Measurements from ENCODE around the gene AFF3.
"Not testable (repeated sequence)": the region's sequence is repeated elsewhere in the genome, so short reads cannot be mapped to it uniquely, and the experiment has no call there.

AFF3 gene, protein sequence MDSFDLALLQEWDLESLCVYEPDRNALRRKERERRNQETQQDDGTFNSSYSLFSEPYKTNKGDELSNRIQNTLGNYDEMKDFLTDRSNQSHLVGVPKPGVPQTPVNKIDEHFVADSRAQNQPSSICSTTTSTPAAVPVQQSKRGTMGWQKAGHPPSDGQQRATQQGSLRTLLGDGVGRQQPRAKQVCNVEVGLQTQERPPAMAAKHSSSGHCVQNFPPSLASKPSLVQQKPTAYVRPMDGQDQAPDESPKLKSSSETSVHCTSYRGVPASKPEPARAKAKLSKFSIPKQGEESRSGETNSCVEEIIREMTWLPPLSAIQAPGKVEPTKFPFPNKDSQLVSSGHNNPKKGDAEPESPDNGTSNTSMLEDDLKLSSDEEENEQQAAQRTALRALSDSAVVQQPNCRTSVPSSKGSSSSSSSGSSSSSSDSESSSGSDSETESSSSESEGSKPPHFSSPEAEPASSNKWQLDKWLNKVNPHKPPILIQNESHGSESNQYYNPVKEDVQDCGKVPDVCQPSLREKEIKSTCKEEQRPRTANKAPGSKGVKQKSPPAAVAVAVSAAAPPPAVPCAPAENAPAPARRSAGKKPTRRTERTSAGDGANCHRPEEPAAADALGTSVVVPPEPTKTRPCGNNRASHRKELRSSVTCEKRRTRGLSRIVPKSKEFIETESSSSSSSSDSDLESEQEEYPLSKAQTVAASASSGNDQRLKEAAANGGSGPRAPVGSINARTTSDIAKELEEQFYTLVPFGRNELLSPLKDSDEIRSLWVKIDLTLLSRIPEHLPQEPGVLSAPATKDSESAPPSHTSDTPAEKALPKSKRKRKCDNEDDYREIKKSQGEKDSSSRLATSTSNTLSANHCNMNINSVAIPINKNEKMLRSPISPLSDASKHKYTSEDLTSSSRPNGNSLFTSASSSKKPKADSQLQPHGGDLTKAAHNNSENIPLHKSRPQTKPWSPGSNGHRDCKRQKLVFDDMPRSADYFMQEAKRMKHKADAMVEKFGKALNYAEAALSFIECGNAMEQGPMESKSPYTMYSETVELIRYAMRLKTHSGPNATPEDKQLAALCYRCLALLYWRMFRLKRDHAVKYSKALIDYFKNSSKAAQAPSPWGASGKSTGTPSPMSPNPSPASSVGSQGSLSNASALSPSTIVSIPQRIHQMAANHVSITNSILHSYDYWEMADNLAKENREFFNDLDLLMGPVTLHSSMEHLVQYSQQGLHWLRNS (N-terminal part only)

DNA sequence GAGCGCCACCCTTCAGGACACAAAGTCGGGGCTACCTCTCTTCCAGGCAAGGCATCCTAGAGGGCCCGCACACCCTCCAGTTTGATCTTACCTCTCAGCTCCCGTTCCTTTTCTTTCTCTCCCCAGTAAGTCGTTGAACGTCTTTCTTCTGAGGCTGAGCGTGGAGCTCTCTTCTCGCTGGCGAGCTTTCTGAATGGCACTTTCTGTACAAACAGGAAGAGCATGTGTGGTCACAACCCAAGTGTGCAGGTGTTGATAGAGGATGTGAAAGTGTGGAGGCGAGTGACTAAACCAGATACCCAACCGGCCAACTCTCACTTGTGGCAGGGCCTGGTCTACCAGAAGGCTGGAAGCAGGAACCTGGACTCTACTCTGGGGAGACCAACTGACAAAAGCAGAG, at the start of gene AFF3:
TSS of gene AFF3 (minus strand) at position 198 of the 400 bp plus-strand sequence. CDS start 38,136 bp downstream, outside the sequence.
- no peak for DNase-seq

DNA sequence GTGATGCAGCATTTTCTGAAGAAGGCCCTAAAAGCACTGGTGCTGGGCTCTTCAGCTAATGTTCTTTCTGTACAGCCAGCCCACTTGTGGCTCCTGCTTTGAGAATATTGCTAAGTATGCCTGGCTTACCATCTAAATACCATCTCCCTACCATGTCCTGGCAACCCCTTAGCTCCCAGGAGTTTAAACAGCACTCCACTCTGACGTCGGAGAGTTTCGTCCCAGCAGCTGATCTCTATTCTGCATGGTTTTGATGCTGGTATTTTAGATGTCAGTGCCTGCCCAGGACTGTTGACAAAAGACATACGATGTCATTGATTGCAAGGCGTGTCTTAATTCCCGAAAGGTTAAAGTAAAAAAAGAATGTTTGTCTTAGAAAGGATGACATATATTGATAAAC, 47.0 kb upstream of the AFF3 start:
- no peak for DNase-seq

DNA sequence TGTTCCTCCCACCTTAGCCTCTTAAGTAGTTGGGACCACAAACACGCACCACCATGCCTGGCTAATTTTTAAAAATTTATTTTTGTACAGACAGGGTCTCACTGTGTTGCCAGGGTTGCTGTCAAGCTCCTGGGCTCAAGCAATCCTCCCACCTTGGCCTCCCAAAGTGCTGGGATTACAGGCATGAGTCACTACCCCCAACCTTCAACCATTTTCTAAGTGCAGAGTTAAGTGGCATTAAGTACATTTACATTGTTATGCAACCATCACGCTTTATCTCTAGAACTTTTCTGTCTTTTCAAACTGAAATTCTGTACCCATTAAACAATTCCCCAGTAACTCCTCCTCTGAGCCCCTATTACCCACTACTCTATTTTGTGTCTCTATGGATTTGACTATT, 45.9 kb upstream of the AFF3 start:
- DNase-seq: no peak

DNA sequence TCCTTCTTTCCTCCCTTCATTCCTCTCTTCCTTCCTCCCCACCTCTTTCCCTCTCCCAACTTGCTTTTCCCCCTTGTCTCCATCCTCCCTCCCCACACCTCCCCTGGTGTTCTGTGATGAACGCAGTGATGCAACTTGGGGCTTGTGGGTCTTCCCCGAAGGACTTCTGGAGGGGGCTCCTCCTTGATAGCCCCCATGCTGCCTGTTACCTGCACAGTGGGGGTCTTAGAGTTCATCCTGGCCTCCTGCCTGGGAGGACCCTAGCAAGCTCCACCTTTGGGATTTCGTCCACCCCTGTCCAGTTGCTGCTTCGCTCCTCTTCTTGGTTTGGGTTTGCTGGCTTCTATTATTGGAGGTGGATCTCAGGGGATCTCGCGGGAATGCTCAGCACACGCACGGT, 43.7 kb upstream of the AFF3 start:
- DNase-seq: no peak

DNA sequence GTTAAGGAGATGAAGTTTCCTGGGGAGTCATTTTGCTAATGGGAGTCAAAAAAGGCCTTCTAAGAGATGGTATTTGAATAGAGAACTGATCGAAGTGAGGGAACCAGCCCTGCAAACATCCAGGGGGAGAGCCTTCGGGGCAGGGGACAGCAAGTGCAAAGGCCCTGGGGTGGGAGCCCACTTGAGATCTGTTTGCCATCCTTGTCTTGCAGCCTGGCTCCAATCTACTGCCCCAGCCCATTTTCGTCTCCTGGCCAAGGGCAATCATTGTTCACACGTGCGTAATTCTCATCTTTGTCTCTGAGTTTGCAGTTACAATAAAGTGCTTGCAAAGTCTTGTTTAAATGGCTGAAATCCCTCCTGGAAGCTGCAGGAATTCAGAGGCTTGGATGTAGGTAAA, 43.1 kb upstream of the AFF3 start:
- no peak for DNase-seq

DNA sequence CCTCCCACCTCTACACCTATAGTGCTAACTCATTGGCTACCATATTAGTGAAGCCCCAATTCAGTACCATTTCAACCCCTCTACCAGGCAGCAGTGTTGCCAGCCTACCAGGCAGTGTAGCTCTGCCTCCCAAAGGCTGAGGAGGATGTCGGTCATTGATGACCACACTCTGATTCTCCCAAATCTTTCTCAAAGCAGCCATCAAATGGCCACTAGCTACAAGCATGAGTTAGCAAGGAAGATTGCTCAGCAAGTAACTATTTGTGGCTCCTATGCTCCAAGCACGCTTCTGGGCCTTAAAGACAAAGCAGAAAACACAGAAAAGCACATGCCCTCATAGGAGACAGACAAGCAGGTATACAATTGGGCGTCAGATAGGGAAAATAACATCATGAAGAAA, 42.7 kb upstream of the AFF3 start:
- DNase-seq: no peak

DNA sequence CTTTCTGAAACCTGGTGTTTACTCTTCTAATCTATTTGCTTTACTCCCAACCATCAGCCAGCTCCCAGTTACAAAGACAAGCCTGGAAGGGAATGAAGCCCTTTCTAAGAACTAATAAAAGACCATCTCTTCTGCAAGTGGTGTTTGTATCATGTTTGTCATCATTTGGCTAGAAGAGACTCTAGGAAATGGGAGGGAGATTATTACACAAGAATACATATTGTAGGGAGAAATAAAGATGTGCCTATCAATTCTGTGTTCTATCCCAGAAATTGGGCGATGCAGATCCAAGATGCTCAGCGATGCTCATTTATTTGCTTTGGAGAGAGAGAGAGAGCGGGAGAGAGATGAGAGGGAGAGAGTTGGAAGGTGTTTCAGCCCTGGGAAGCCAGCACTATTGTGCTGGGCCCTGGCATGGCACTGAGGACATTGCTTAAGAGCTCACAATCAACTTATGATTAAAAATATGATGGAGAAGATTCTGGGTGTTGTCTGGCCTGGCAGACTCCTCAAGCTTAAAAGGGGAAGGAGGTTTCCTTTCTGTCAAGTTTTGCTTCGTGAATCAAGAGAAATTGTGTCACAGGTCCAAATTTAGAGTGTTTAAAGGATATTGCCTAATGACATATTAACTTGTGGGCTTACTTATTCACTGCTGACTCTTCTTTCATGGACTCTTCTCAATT, 41.8 kb upstream of the AFF3 start:
- DNase-seq: no peak

DNA sequence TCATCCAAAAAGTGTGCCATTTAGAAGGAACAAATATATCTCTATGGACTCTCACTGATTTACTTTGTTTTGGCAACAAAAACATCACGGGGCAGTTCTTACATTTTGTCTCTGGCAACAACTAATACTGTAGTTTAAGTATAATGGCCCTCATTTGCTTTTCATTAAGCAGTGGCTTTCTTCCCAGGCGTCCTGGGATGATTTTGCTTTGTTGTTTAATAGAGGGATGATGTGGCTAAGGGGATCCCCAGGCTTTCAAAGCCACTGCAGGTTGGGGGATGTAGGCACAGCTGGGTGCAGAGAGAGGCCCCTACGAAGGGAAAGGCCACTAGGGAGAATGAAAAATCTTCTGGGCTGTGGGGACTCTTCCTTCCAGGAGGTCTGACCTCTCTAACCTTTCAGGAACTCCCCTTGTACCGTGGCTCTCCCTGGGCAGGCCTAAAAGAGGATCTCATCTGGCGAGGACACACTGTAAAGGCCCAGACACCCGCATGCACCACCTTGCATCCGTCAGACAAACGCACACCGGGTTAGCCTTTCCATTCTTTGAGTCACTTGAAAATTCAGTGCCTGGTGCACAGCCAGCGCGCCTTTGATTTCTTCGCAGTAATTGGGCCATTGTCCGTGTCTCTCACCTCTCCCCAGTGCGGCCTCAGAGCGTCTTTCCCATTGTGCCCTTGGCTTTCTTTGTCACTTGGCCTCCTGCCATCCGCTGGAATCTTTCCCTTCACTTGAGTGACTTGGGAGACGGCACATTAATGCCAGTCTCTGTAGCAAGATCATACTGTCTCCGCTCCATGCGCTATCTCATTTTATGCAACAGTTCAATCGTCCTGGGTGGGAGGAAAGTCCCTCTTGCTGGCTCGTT, 40.3 kb upstream of the AFF3 start:
- DNase-seq: no peak

DNA sequence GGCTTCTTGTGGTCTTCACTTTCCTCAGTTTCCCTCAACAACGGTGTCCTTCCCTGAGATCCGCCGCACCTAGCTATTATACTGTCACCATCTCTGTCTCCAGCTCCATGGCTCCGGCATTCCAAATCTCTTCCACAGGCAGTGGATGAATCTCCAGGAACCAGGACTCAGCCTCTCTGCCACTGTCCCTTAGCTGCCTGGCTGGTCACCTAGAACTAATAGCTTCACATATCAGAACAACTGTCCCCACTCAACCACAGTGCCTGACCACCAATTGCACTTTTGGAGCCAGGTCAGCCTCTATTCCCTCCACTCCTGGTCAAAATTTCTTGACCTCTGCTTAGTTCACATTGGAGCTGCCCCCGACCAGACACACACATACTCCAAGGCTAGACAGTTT, 38.1 kb upstream of the AFF3 start:
- DNase-seq: no peak

DNA sequence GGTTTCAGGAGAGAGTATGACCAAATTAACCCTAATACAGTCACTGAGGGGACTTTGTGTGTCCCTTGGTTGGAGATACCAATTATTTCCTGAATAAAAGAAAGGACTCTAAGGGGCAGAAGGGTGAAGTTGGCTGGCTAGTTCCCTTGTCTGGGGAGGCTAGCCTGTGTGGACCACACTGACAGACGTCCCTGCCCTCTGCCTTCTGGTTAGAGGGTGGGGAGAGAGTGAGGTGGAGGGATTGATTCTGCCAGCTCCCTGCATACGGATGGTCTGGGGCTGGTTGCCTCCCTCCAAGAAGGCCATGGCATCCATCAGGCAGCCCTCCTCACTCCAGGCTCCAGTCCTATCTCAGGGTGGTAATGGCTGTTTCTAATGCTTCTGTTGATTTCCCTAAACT, 37.4 kb upstream of the AFF3 start:
- DNase-seq: no peak

DNA sequence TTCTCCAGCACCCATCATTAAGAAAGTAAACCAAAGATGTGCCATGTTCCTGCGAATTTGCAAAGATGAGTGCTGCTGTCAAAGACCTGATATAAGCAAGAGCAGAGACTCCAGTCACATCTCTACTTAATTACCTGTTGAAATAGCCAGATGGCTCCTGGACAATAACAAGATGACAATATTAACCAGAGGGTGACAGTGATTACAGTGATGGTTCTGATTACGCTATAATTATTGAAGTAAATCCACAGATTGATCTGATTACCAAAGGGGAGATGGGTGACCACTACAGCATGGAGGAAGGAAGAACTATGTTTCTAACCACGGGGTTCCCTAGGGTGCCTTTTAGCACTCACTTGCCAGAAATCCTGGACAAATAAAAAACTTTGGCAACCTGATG, 36.5 kb upstream of the AFF3 start:
- DNase-seq: no peak

DNA sequence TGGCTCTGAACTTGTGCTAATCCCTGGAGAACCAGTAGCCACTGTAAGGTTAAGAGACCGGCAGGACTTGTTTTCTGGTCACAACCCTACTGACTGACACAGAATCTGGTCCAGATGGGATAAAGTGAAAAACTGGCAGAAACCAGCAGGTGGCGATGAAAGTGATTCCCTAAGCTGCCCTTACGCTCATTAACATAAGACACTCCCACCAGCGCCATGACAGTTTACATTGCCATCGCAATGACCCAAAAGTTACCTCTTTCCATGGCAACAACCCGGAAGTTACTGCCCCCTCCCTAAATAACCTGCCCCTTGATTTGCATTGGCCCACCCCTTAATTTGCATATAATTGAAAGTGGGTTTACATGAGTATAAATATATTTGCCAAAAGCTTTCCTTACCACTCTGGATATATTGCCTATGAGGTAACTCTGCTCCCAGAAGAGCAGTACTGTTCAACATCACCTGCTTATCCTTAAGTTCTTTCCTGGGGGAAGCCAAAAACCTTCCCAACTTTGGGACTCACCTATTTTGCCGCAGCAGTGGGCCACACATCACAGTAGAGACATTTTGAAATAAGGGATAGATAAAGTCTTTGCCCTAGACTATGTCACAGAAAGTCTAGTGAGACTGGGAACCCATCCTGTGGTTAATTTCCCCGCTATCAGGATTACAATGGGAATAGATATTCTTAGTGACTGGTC, 35.8 kb upstream of the AFF3 start:
- DNase-seq: no peak

DNA sequence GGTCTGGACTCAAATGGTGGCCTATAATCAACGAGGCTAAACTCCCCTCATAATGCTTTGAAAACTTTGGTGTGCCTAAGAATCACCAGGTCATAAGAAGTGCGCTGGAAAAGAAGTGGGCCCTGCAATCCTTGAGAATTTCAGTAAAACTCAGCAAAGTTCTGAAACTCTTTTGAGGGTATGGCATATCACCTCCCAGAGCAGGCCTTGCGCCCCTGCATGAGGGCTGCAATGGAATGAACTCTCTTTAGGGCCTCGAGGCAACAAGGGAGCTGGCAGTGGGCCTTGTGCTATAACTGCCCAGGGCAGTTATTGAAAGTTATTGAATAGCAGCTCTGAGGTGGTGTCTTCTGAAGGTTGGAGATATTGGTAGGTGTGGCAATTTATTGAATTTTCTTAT, 34.5 kb upstream of the AFF3 start:
- no peak for DNase-seq

DNA sequence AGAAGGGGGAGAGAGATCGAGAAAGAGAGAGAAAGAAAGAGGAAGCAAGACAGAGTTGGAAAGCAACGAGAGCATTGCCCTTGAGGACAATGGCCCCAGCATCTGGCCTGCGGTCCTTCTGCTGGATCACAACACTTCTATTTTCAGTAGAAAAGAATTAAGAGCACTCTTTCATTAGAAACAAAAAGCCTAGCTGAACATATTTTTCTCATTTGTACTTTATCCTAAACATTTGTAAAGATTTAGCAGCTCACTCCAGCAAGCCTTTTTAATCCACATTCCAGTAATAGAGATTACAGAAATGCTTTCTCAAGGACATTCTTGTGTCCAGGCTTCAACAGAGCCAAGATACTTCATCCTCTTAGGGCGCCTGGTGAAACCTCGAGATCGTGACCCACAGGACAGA, 31.6 kb upstream of the AFF3 start:
- DNase-seq: no peak

DNA sequence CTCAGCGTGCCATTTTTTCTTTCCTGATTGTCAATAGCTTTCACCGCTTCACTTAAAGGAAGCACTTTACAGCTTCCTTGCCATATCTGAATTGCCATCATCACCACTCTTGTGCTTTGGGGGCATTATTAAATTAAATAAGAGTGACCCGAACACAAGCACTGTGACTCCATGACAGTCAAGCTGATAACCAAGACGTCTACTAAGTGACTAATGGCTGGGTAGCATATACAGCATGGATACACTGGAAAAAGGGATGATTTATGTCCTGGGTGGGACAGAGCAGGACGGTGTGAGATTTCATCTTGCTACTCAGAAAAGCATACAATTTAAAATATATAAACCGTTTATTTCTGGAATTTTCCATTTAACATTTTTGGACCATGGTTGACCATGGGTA, 24.3 kb upstream of the AFF3 start:
- DNase-seq: no peak

DNA sequence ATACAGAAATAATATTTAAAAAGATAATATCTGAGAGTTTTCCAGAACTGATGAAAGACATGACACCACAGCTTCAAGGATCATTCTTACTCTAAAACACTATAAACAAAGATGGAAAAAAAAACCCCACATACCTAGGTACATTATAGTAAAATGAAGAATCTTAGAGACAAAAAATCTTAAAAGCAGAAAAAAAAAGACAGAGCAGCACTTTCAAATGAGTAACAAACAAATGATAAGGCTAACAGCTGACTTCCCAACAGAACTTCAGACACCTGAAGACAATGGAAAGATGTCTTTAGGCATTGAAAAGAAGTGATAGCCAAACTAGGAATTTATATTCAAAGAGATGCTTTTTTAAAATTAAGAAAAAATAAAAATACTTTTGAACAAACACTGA, 21.2 kb upstream of the AFF3 start:
- DNase-seq: no peak

DNA sequence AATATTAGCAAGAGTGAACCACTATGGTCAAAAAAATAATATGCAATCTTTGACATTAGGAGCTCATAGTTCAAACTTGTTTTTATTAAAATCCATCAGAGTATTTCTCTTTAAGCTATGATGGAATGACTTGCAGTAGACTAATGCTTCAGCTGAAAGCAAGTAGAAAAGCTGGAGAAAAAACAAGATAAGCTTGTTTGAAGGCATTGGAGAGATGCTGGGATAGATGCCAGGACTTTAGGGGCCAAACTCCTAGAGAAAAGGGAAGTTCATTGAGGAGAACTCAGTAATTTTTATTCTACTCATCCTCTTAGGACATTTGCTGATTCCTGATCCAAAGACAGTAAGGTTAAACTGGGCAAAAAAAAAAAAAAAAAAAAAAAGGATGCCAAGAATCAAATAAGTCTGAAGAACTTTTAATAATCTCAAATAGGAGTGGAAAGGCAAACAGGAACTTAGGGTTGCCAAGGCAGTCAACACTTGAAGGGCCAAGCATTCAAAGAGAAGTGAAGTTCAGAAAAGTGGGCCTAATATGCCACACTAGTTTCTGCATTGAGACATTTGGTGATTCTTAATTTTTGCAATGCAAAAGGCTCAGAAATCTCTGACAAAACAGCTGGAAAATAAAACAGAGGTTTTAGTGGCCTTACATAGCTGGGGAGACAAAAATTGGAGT, 19.7 kb upstream of the AFF3 start:
- no peak for DNase-seq

DNA sequence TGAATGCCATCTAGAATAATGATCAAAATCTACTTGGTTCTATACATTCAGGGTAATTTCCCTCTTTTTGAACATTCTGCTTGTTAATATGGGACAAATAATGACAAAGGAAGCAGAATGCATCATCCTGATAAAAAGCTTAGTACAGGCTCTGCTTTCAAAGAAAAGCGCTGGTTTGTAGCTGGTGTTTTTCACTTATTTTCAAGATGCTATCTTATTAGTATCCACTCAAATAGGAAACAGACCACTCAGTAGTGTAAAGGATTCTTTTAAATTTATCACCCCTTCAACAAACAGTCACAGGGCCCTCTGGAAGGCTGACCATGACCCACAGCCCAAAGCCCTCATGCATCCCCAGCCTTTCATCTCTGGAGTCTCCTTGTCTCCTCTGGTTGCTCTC, 18.0 kb upstream of the AFF3 start:
- DNase-seq: no peak

DNA sequence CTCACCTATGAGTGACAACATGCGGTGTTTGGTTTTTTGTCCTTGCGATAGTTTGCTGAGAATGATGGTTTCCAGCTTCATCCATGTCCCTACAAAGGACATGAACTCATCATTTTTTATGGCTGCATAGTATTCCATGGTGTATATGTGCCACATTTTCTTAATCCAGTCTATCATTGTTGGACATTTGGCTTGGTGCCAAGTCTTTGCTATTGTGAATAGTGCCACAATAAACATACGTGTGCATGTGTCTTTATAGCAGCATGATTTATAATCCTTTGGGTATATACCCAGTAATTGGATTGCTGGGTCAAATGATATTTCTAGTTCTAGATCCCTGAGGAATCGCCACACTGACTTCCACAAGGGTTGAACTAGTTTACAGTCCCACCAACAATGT, 9.4 kb upstream of the AFF3 start:
- DNase-seq: not testable (repeated sequence)

DNA sequence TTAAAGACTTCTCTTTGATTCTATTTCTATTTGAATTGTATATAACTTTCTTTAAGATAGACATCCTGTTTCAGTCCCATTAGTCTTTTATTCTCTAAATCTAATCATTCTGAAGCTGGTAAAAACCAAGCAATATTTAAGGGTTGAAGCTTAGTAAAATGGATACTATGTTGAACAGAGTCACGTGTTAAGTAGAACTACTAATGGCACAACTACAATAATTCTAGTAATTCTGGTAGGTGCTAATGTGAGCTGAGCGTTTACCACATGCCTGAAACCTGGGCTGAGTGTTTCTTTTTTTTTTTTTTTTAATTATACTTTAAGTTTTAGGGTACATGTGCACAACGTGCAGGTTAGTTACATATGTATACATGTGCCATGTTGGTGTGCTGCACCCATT, 8.9 kb upstream of the AFF3 start:
- DNase-seq: no peak

DNA sequence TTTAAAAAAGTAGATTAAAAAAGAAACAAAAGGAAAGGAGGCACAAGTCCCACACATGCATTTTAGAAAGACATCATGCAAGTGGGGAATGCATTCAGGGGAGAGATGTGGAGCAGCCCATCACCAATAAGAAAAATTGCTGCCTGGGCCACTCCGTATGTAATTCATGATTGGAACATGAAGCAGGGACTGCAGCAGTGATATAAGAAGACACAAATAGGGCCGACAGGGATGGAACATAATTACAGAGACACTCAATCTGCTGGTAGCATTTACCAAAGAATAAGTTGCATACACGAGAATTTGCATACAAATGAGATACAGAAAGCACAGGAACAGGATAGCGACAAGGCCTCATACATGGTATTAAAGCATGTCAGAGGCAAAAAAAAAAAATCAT, 6.5 kb upstream of the AFF3 start:
- no peak for DNase-seq

Measured in amniotic stem cell (primary cell).